Nephron (organoid): ENCODE measurements around the gene TNKS2.

Experiments used
- H3K27ac Mint-ChIP-seq, 3 experiments: 2 replicates each; pipeline ENCODE4 v1.8.0; 2020; ENCODE audit warnings: mixed read lengths in 3 of 3, mild to moderate bottlenecking in 2 of 3, moderate library complexity in 1 of 3
- H3K27me3 Mint-ChIP-seq: 2 replicates; pipeline ENCODE4 v1.8.0; 2021; ENCODE audit warnings: low read depth, mild to moderate bottlenecking, moderate library complexity, mixed read lengths
- H3K36me3 Mint-ChIP-seq: 2 replicates; pipeline ENCODE4 v1.8.0; 2020; ENCODE audit warnings: low read depth, mixed read lengths
- H3K4me1 Mint-ChIP-seq: 2 replicates; pipeline ENCODE4 v1.8.0; 2020; ENCODE audit warnings: mixed read lengths
- H3K4me3 Mint-ChIP-seq, 3 experiments: 2 replicates each; pipeline ENCODE4 v1.8.0; 2020; ENCODE audit warnings: mild to moderate bottlenecking in 3 of 3, mixed read lengths in 3 of 3, moderate library complexity in 2 of 3
- H3K9me3 Mint-ChIP-seq: 2 replicates; pipeline ENCODE4 v1.8.0; 2020; ENCODE audit warnings: mixed read lengths
- CTCF ChIP-seq, 3 experiments: fragments of 200-600 bp; sonication (generic); IDR thresholded peaks; one replicate each; pipeline ENCODE4 v1.5.0; 2021; ENCODE audit warnings: antibody characterized with exemption in 3 of 3; ENCODE audit not compliant: unreplicated experiment in 3 of 3

The TNKS2 gene

DNA sequence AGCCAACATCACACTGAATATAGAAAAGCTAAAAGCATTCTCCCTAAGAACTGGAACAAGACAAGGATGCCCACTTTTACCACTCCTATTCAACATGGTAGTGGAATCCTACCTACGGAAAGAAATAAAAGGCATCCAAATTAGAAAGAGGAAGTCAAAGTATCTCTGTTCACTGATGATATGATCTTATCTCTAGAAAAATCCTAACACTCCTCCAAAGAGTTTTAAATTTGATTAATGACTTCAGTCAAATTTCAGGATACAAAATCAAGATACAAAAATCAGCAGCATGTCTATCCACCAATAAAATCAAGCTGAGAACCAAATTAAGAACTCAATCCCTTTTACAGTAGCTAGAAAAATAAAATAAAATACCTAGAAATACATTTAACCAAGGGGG, 35.3 kb upstream of the TNKS2 start:
- Mint-ChIP-seq H3K27me3 (peaks cover 4% of the 10 kb centered on the region), H3K27ac (no peak overlapping the region), H3K9me3 (peaks cover 21% of the 10 kb centered on the region), H3K36me3 (no peaks in the 10 kb centered on the region), H3K4me3 (no peak overlapping the region), H3K4me1 (no peaks in the 10 kb centered on the region)
- no peak for TF ChIP-seq CTCF (IDR thresholded peaks at IDR 0.05; ENCODE audit: unreplicated experiment in 3 of 3)

- Mint-ChIP-seq H3K9me3 (peaks cover 20% of the 10 kb centered on the region), H3K27me3 (peaks cover 4% of the 10 kb centered on the region), H3K4me3 (no peak overlapping the region), H3K27ac (no peak overlapping the region), H3K4me1 (no peaks in the 10 kb centered on the region), H3K36me3 (no peaks in the 10 kb centered on the region)
- no peak for TF ChIP-seq CTCF (IDR thresholded peaks at IDR 0.05; ENCODE audit: unreplicated experiment in 3 of 3)
Observed at GRCh38 chr10:91766676-91767075, 31.6 kb upstream of the TNKS2 start.

- H3K4me1 Mint-ChIP-seq: no peaks in the 10 kb centered on the region
- H3K4me3 Mint-ChIP-seq: no peak overlapping the region
- H3K9me3 Mint-ChIP-seq: peaks cover 6% of the 10 kb centered on the region
- H3K36me3 Mint-ChIP-seq: no peaks in the 10 kb centered on the region
- no peak for TF ChIP-seq CTCF (IDR thresholded peaks at IDR 0.05; ENCODE audit: unreplicated experiment in 3 of 3)
- H3K27me3 Mint-ChIP-seq: peaks cover 4% of the 10 kb centered on the region
- H3K27ac Mint-ChIP-seq: no peak overlapping the region
Observed at GRCh38 chr10:91768123-91768522, 30.1 kb upstream of the TNKS2 start.

- Mint-ChIP-seq H3K4me3 (no peak overlapping the region), H3K36me3 (no peaks in the 10 kb centered on the region), H3K27me3 (no peaks in the 10 kb centered on the region), H3K4me1 (no peaks in the 10 kb centered on the region), H3K9me3 (no peaks in the 10 kb centered on the region), H3K27ac (no peak overlapping the region)
- no peak for TF ChIP-seq CTCF (IDR thresholded peaks at IDR 0.05; ENCODE audit: unreplicated experiment in 3 of 3)
Observed at GRCh38 chr10:91771907-91772306, 26.3 kb upstream of the TNKS2 start.

DNA sequence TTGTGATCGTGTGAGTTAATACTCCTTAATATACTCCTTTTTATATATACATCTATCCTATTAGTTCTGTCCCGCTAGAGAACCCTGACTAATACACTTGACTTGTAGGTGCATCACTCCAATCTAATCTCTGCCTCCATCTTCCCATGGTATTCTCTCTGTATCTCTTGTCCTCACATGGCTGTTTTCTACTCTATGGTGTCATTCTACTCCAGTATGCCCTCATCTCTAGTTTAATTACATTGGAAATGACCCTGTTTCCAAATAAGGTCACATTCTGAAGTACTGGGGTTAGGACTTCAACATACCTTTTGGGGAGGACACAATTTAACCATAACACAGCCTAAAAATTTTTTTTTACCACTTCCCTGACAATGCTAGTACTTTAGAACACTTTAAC, 25.8 kb upstream of the TNKS2 start:
- no peaks in the 10 kb centered on the region for H3K9me3 Mint-ChIP-seq
- no peaks in the 10 kb centered on the region for H3K4me1 Mint-ChIP-seq
- H3K4me3 Mint-ChIP-seq: no peak overlapping the region
- no peak for TF ChIP-seq CTCF (IDR thresholded peaks at IDR 0.05; ENCODE audit: unreplicated experiment in 3 of 3)
- H3K27me3 Mint-ChIP-seq: no peaks in the 10 kb centered on the region
- H3K36me3 Mint-ChIP-seq: no peaks in the 10 kb centered on the region
- no peak overlapping the region for H3K27ac Mint-ChIP-seq

- TF ChIP-seq CTCF (IDR thresholded peaks at IDR 0.05; ENCODE audit: unreplicated experiment in 3 of 3): no peak
- no peaks in the 10 kb centered on the region for H3K9me3 Mint-ChIP-seq
- H3K27ac Mint-ChIP-seq: no peak overlapping the region
- H3K36me3 Mint-ChIP-seq: no peaks in the 10 kb centered on the region
- H3K27me3 Mint-ChIP-seq: no peaks in the 10 kb centered on the region
- no peak overlapping the region for H3K4me3 Mint-ChIP-seq
- H3K4me1 Mint-ChIP-seq: no peaks in the 10 kb centered on the region
Observed at GRCh38 chr10:91772869-91773268, 25.4 kb upstream of the TNKS2 start.
